HTERT RPE-1 (cell line): ENCODE results near the gene DNM2.

ENCODE experiments used
- in situ Hi-C: fragments of 300-500 bp; cut with MboI; formaldehyde crosslinking; loops from 4 replicates; pipeline ENCODE4 v1.14.3; 2020; ENCODE audit warnings: low sequenced_read_pairs

DNM2 gene

GRCh38 chr19:10811391-10812111 is 93.7 kb downstream of the DNM2 start:
- in situ Hi-C loops: no loop called here

- in situ Hi-C loops: no loop called here
Measured at GRCh38 chr19:10812196-10812595, 94.3 kb downstream of the DNM2 start.

DNA sequence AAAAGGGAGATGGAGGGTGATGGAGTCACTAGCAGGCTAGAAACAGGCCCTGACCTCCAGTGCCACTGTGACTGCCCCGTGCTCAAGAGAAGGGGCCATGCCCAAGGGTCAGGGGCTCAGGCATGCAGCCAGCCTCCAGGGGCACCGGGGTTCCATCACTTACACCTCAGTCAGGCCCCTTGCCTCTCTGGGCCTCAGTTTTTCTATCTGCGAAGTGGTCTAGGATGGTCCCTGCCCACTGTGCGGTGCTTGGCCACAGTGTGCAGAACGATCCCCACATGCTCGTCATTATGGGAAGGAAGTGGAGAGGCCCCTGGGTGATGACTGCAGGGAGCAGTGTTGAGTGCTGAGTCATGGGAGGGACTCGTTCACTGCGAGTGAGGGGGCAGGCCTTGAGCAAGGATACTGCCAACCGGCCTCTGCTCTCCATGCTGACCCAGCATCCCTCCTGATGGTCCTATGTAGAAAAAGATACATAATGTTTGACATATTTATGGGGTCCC is 95.1 kb downstream of the DNM2 start:
- in situ Hi-C loops: no loop called here

- in situ Hi-C loops: no loop called here
Measured at GRCh38 chr19:10815007-10815536, 97.2 kb downstream of the DNM2 start.

GRCh38 chr19:10815969-10816644 is 98.2 kb downstream of the DNM2 start:
- in situ Hi-C loops: no loop called here

DNA sequence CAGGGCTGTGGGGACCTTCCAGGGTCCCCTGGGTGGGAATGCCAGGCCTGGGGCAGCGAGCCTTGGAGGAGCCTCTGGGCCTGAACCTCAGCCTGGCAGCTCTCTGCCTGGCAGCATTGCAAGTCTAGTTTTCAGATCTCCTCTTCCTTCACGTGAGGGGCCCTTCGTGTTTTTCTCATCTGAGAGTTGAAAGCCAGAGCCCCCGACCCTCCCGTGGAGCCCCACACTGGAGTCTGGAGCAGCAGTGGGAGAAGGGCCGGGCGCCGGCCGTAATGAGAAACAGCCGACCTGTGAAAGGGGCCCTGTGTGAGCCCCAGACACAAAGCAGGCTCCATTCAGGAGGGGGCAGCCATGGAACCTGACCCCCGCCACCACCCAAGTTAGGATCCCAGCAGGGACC is 98.8 kb downstream of the DNM2 start:
- in situ Hi-C loops: no loop called here

DNA sequence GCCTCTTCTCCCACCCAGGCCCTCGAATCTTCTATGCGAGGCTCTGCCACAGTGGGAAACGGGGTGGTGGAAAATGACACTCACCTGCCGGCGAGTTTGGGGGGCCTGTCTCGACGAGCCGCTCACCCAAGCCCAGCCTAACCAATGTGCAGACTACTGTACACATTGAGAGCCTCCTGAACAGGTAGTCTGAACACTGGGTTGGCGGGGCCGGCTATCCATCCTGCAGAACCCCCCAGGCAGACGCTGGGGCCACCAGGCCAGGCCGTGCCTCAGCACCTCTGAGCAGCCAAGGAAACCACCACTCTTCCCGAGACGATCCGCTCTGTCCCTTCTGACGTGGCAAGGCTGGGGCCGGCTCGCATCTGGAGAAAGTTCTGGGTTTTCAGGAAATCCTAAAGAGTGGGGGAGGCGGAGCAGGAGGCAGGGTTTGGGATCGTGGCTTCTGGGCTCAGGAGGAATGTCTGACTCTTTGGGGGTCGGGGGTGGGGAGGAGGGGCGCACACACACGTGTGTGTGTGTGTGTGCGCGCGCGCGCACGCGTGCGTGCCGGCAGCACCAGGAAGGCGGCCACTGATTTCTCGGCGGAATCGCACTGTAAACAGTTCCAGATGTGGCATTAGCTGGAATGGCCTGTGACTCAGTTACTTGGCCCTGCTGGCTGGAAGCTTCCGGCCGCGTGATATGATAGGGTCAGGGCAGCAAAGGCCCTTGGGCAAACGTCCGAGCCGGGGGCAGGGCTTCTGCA is 99.6 kb downstream of the DNM2 start:
- in situ Hi-C loops: no loop called here

- in situ Hi-C loops: no loop called here
Measured at GRCh38 chr19:10818301-10819123, 100.6 kb downstream of the DNM2 start.

DNA sequence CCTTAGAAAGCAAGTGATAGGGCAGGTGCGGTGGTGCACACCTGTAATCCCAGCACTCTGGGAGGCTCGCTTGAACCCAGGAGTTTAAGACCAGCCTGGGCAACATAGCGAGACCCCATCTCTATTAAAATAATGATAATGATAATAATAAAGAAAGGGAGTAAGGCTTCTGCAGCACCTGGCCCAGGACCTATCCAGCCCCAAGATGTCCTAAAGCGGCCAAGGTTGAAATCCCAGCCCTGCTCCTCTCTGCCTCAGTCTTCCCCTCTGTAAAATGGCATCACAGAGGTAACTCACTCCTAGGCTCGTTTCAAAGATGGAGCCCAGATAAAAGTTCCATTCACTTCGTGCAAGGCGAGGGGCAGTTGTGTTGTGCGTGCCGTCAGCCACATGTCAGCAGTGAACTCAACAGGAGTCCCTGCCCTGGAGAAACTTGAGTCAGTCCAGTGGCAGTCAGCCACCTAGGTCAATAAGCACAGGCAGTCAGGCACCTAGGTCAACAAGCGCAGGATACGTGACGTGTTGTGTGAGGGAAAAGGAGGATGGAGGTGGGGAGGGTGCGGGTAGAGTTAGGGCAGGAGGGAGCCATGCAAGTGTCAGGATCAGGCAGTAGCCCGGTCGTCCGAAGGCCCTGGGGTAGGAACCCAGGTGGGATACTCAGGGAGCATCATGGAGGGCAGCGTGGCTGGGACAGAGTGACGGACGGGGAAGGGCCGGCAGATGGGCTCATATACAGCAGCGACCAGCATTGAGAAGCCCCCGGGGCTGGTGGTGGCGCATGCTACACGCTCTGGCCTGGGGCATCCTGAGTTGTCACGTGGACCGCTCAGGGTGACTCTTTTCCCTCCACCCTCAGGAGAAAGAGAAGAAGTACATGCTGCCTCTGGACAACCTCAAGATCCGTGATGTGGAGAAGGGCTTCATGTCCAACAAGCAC is 101.5 kb downstream of the DNM2 start:
- in situ Hi-C loops: no loop called here

GRCh38 chr19:10820173-10820572 is 102.3 kb downstream of the DNM2 start:
- in situ Hi-C loops: no loop called here

DNA sequence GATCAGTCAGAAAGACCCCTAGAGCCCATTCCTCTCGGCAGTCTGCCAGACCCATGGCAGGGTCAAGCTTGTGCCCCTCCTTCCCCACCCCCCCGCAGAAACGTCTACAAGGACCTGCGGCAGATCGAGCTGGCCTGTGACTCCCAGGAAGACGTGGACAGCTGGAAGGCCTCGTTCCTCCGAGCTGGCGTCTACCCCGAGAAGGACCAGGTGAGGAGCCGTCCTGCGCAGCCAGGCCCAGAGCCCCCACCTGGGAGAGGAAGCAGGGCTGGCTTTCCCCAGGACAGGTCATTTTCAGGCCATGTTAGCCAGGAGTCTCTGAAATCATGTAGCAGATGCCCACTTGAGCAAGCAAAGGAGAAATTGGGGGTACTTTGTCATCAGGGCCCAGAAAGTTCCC is 105.8 kb downstream of the DNM2 start:
- in situ Hi-C loops: no loop called here

DNA sequence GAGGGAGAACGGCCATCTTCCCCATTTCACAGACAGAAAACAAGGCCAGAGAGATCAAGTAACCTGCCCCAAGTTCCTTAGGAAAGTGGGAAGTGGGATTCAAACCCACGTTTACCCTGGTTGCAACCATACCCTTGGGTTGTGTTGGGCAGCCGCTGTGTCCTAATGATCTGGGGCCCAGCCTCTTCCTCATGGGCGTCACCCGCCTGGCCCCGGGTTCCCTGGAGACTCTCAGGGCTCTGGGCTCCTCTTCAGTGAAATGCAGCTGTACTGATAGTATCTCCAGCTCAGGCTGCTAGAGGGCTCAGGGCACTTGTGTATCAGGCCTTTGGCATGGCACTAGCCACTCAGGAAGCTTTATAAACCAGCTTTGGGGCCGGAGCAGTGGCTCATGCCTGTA is 108.4 kb downstream of the DNM2 start:
- in situ Hi-C loops: no loop called here

DNA sequence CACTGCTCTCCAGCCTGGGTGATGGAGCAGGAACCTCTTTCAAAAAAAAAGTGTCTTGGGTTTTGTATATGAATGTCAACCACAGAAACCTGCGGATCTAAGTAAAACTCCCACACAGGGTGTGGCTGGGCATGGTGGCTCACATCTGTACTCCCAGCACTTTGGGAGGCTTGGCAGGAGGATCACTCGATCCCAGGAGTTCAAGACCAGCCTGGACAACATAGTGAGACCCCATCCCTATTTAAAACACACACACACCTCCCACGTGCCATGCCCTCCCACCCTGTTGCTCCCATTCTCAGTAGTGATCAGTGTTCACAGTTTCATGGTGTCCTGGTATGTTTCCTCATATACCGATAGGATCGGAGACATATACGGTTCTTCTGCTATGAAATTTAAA is 109.0 kb downstream of the DNM2 start:
- in situ Hi-C loops: no loop called here

DNA sequence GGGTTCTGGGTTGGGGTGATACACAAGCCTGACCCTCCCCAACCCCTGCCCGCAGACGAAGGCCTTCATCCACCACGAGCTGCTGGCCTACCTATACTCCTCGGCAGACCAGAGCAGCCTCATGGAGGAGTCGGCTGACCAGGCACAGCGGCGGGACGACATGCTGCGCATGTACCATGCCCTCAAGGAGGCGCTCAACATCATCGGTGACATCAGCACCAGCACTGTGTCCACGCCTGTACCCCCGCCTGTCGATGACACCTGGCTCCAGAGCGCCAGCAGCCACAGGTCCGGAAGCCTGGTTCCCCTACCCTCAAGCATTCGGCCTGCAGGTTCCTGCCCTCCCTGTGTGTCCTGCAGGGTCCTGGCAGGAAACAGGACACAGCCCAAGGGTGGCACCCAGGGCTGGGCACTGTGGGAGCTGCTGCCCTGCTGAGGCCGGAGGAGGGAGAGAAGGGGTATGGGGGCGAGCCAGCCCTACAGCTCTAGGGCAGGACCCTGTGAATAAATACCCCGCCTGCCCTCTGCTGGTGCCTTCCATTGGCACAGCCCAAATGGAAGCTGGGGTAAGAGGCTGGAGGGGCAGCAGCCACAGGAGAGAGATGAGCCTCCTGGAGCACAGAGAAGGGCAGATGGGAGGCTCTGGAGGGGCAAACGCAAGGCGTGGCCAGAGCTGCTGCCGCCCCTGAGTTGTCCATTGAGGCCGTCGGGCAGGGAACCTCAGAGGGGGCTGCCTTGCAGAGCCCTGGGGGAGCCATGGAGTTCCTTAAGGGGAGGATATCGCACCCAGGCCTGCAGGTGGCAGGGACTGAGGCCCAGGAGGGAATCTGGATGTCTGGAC is 111.3 kb downstream of the DNM2 start:
- in situ Hi-C loops: no loop called here

DNA sequence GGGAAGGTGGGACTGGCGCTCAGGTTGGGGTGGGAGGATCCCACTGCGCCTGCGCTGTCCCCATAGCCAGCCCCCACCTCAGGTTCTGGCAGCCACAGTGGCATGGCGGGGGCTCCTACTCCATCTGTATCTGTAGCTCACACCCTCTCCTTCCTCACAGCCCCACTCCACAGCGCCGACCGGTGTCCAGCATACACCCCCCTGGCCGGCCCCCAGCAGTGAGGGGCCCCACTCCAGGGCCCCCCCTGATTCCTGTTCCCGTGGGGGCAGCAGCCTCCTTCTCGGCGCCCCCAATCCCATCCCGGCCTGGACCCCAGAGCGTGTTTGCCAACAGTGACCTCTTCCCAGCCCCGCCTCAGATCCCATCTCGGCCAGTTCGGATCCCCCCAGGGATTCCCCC is 112.1 kb downstream of the DNM2 start:
- in situ Hi-C loops: no loop called here

GRCh38 chr19:10830370-10830769 is 112.5 kb downstream of the DNM2 start:
- in situ Hi-C loops: no loop called here

DNA sequence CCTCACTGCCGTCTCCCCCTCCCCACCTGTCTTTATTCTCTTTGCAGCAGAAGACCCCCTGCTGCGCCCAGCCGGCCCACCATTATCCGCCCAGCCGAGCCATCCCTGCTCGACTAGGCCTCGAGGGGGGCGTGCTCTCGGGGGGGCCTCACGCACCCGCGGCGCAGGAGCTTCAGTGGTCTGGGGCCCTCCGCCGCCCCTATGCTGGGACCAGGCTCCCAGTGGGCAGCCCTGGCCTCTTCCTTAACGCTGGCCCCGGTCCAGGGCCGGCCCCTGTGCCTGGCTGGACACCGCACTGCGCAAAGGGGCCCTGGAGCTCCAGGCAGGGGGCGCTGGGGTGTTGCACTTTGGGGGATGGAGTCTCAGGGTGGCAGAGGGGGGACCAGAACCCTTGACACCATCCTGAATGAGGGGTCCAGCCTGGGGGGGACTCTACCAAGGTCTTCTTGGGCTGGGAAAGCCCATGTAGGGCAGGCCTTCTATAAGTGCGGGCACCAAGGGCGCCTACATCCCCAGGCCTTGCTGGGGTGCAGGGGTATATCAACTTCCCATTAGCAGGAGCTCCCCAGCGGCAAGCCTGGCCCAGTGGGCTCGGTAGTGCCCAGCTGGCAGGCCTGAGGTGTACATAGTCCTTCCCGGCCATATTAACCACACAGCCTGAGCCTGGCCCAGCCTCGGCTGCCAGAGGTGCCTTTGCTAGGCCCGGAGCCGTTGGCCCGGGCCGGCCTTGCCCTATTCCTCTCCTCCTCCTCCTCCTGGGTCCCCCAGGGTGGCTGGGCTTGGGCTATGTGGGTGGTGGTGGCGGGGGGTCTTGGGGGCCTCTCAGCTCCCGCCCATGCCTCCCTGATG is 113.3 kb downstream of the DNM2 start:
- in situ Hi-C loops: no loop called here
